H1 (cell line): ENCODE measurements around the gene ZNF566.
"Not testable (repeated sequence)": the region's sequence is repeated elsewhere in the genome, so short reads cannot be mapped to it uniquely, and the experiment has no call there.

ENCODE experiments used
- CTCF ChIP-seq, 3 experiments: IDR thresholded peaks; 1 replicate in 2 of 3; 2 replicates in 1 of 3; pipeline versions ENCODE4 v1.5.1 to v1.6.1; 2011; ENCODE audit warnings: low read length in 3 of 3, mild to moderate bottlenecking in 3 of 3, inconsistent platforms in 2 of 3, low read depth in 1 of 3, moderate library complexity in 1 of 3; ENCODE audit not compliant: insufficient read depth in 1 of 3; ENCODE audit errors: control extremely low read depth in 1 of 3
- HDAC2 ChIP-seq, 2 experiments: fragments of 300-600 bp in 1 of 2; sonication (generic) in 1 of 2; IDR thresholded peaks; 2 replicates each; pipeline ENCODE4 v1.6.1; 2011 to 2012; ENCODE audit warnings: low read depth in 2 of 2, low read length in 2 of 2, mild to moderate bottlenecking in 2 of 2, moderate library complexity in 2 of 2, borderline replicate concordance in 1 of 2, inconsistent platforms in 1 of 2
- MAFK ChIP-seq: IDR thresholded peaks from 2 replicates; pipeline ENCODE4 v1.6.1; 2012; ENCODE audit warnings: low read depth, mild to moderate bottlenecking, improper control_type of control experiment, low read length
- PHF8 ChIP-seq: fragments of 200-600 bp; sonication (generic); conservative IDR thresholded peaks from 2 replicates; pipeline ENCODE4 v1.7.1; 2012; ENCODE audit warnings: low read depth, mild to moderate bottlenecking, inconsistent platforms, low read length, moderate library complexity
- POLR2A ChIP-seq, 2 experiments: IDR thresholded peaks; 1 replicate in 1 of 2; 2 replicates in 1 of 2; pipeline ENCODE4 v1.6.1; 2011; ENCODE audit warnings: low read depth in 2 of 2, low read length in 2 of 2, mild to moderate bottlenecking in 2 of 2; ENCODE audit errors: control extremely low read depth in 1 of 2
- POLR2AphosphoS5 ChIP-seq: IDR thresholded peaks from 2 replicates; pipeline ENCODE4 v1.6.1; 2011; ENCODE audit warnings: low read depth, low read length
- SRF ChIP-seq: IDR thresholded peaks from 2 replicates; pipeline ENCODE4 v1.6.1; 2011; ENCODE audit warnings: mild to moderate bottlenecking, low read depth, low read length, moderate library complexity
- YY1 ChIP-seq: IDR thresholded peaks from 2 replicates; pipeline ENCODE4 v1.6.1; 2011; ENCODE audit warnings: low read depth, mild to moderate bottlenecking, low read length

DNA sequence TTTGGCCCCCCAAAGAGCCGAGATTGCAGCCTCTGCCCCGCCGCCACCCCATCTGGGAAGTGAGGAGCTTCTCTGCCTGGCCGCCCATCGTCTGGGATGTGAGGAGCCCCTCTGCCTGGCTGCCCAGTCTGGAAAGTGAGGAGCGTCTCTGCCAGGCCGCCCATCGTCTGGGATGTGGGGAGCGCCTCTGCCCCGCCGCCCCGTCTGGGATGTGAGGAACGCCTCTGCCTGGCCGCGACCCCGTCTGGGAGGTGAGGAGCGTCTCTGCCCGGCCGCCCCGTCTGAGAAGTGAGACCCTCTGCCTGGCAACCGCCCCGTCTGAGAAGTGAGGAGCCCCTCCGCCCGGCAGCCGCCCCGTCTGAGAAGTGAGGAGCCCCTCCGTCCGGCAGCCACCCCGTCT lies 1.5 kb upstream of the ZNF566 start:
- not testable (repeated sequence) for TF ChIP-seq PHF8; MAFK; POLR2AphosphoS5; YY1; POLR2A (IDR thresholded peaks at IDR 0.05; ENCODE audit: control extremely low read depth in 1 of 2, low read depth in 2 of 2, low read length in 2 of 2); CTCF (IDR thresholded peaks at IDR 0.05; ENCODE audit: control extremely low read depth in 1 of 3, insufficient read depth in 1 of 3, low read depth in 1 of 3, low read length in 3 of 3); SRF; HDAC2 (IDR thresholded peaks at IDR 0.05; ENCODE audit: borderline replicate concordance in 1 of 2, low read depth in 2 of 2, low read length in 2 of 2)
